ENCODE results near the gene FAM177A1. TPM values are rescaled to one million over a fixed set of nuclear protein-coding genes. Genes with fewer than 3 reads are reported as not detected.

FAM177A1 gene
- total and polyA plus RNA-seq, 2 donors (not counting 3 experiments of a cell fraction or from before 2014, with no cell fraction given) = 19.9 to 64.1 TPM

DNA sequence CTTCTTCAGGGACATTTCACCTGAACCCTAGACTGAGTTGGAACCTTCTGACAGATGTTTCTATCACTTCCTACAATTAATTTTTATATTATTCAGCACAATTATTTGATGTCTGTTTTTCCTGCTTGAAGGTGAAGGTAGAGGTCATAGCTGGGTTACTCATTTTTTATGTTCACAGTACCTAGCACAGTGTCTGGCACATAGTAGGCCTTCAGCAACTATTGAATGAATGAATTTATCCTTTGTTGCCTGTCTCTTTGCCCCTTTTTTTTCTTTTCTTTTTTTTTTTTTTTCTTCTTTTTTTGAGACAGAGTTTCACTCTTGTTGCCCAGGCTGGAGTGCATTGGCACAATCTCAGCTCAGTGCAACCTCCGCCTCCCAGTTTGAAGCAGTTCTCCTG lies 29.5 kb upstream of the FAM177A1 start:
- CTCF ChIA-PET = no interaction called here
- H3K4me2 ChIP-seq (ENCODE audit: insufficient read depth, low read length) = no peak overlapping the region
- no peaks in the 10 kb centered on the region for H4K20me1 ChIP-seq (replicated peaks; ENCODE audit: control insufficient read depth, extremely low read depth, insufficient read depth, low read length)
- no peak overlapping the region for H3K27ac ChIP-seq (ENCODE audit: insufficient read depth, low read depth, low read length)
- H3K9me3 ChIP-seq (replicated peaks; ENCODE audit: control insufficient read depth, insufficient read depth, low read length) = no peaks in the 10 kb centered on the region
- H3K36me3 ChIP-seq (ENCODE audit: control insufficient read depth in 2 of 2, extremely low read depth in 1 of 2, insufficient read depth in 2 of 2, low read length in 2 of 2) = peaks cover 3 to 11% of the 10 kb centered on the region in 2 experiments
- no peaks in the 10 kb centered on the region for H3K27me3 ChIP-seq (ENCODE audit: control insufficient read depth in 2 of 2, insufficient read depth in 2 of 2, low read length in 2 of 2)
- H3K9ac ChIP-seq (replicated peaks; ENCODE audit: extremely low read depth, insufficient read depth, low read length) = no peak overlapping the region
- H3K4me1 ChIP-seq (ENCODE audit: control insufficient read depth, extremely low read depth, insufficient read depth, low read length) = no peaks in the 10 kb centered on the region
- intact Hi-C loops (cut with micrococcal nuclease) = no loop called here
- POLR2A ChIA-PET = no interaction called here
- TF ChIP-seq POLR2A (IDR thresholded peaks at IDR 0.05; ENCODE audit: low read depth, low read length) (no peak), EZH2 (IDR thresholded peaks at IDR 0.05; ENCODE audit: borderline replicate concordance, low read depth, low read length, severe bottlenecking) (no peak), POLR2AphosphoS5 (IDR thresholded peaks at IDR 0.05; ENCODE audit: insufficient read depth, low read depth, low read length) (no peak), JUN (IDR thresholded peaks at IDR 0.05; ENCODE audit: borderline replicate concordance, insufficient read depth, insufficient read length, low read depth) (no peak)
- no TSS peak for BruUV-seq (replicated peaks)
- H3K4me3 ChIP-seq (replicated peaks in 1 of 3; ENCODE audit: insufficient read depth in 1 of 3, low read depth in 1 of 3, low read length in 3 of 3) = no peak overlapping the region
- no peaks in the 10 kb centered on the region for H3K9me1 ChIP-seq (replicated peaks; ENCODE audit: control insufficient read depth, extremely low read depth, insufficient read depth, low read length)
- no peak overlapping the region for H2AFZ ChIP-seq (ENCODE audit: low read depth, low read length)
- H3K79me2 ChIP-seq (ENCODE audit: control insufficient read depth, insufficient read depth, low read length) = no peaks in the 10 kb centered on the region
- dilution Hi-C loops (cut with MboI; ENCODE audit: extremely low pct_ligation_motif_present, low sequenced_read_pairs) = no loop called here
- FAIRE-seq (no peak), DNase-seq (ENCODE audit: low read depth, low spot score) (no peak)

DNA sequence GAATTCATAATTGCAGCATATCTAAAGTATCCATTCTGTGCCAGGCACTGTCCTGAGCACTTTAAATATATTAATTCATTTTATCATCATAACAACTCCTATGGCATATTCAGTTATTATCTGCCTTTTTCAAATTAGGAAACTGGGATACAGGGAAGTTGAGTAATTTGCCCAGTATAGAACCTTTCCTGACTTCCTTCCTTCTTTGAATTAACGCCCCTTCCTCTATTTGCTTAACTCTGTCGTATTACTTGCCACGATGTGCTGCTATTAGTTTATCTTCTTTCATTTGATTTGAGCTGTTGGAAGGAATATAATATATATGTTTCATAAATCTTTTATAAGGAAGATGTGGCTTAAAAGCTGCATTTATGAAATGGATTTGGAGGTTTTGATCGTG lies 25.4 kb upstream of the FAM177A1 start:
- dilution Hi-C loops (cut with MboI; ENCODE audit: extremely low pct_ligation_motif_present, low sequenced_read_pairs) = no loop called here

More for the DNA sequence above, 25.4 kb upstream of the FAM177A1 start:
- ChIA-PET CTCF (interaction anchor here (1.4 kb wide), 1 partner anchor 22 kb away, joined by 4 read pairs; no protein-coding TSS in a partner anchor), POLR2A (no interaction called here)
- no peaks in the 10 kb centered on the region for H3K79me2 ChIP-seq (ENCODE audit: control insufficient read depth, insufficient read depth, low read length)
- no peak overlapping the region for H2AFZ ChIP-seq (ENCODE audit: low read depth, low read length)
- DNase-seq (ENCODE audit: low read depth, low spot score) (no peak), FAIRE-seq (peak; percentile 61)
- no peaks in the 10 kb centered on the region for H3K9me3 ChIP-seq (replicated peaks; ENCODE audit: control insufficient read depth, insufficient read depth, low read length)
- no peaks in the 10 kb centered on the region for H3K27me3 ChIP-seq (ENCODE audit: control insufficient read depth in 2 of 2, insufficient read depth in 2 of 2, low read length in 2 of 2)
- H4K20me1 ChIP-seq (replicated peaks; ENCODE audit: control insufficient read depth, extremely low read depth, insufficient read depth, low read length) = no peaks in the 10 kb centered on the region
- no peak overlapping the region for H3K4me3 ChIP-seq (replicated peaks in 1 of 3; ENCODE audit: insufficient read depth in 1 of 3, low read depth in 1 of 3, low read length in 3 of 3)
- no peak overlapping the region for H3K9ac ChIP-seq (replicated peaks; ENCODE audit: extremely low read depth, insufficient read depth, low read length)
- no peak overlapping the region for H3K27ac ChIP-seq (ENCODE audit: insufficient read depth, low read depth, low read length)
- no peak for TF ChIP-seq JUN (IDR thresholded peaks at IDR 0.05; ENCODE audit: borderline replicate concordance, insufficient read depth, insufficient read length, low read depth)
- TF ChIP-seq, protein P1, sequence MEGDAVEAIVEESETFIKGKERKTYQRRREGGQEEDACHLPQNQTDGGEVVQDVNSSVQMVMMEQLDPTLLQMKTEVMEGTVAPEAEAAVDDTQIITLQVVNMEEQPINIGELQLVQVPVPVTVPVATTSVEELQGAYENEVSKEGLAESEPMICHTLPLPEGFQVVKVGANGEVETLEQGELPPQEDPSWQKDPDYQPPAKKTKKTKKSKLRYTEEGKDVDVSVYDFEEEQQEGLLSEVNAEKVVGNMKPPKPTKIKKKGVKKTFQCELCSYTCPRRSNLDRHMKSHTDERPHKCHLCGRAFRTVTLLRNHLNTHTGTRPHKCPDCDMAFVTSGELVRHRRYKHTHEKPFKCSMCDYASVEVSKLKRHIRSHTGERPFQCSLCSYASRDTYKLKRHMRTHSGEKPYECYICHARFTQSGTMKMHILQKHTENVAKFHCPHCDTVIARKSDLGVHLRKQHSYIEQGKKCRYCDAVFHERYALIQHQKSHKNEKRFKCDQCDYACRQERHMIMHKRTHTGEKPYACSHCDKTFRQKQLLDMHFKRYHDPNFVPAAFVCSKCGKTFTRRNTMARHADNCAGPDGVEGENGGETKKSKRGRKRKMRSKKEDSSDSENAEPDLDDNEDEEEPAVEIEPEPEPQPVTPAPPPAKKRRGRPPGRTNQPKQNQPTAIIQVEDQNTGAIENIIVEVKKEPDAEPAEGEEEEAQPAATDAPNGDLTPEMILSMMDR (IDR thresholded peaks at IDR 0.05; ENCODE audit: extremely low read depth in 1 of 2, insufficient read depth in 1 of 2, low read depth in 1 of 2, low read length in 2 of 2) = no peak
- no peak for TF ChIP-seq EZH2 (IDR thresholded peaks at IDR 0.05; ENCODE audit: borderline replicate concordance, low read depth, low read length, severe bottlenecking)
- no peak for TF ChIP-seq POLR2AphosphoS5 (IDR thresholded peaks at IDR 0.05; ENCODE audit: insufficient read depth, low read depth, low read length)
- TF ChIP-seq GATA2 (IDR thresholded peaks at IDR 0.05; ENCODE audit: insufficient read depth, insufficient read length, low read depth, low read length) = no peak
- TF ChIP-seq FOS (IDR thresholded peaks at IDR 0.05; ENCODE audit: borderline replicate concordance, insufficient read depth, low read length) = no peak
- TF ChIP-seq, protein P2, sequence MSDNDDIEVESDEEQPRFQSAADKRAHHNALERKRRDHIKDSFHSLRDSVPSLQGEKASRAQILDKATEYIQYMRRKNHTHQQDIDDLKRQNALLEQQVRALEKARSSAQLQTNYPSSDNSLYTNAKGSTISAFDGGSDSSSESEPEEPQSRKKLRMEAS (IDR thresholded peaks at IDR 0.05; ENCODE audit: insufficient read depth, insufficient read length) = no peak
- TF ChIP-seq MYC (IDR thresholded peaks at IDR 0.05; ENCODE audit: low read depth, low read length) = no peak
- TF ChIP-seq POLR2A (IDR thresholded peaks at IDR 0.05; ENCODE audit: low read depth, low read length) = no peak
- peaks cover 3 to 11% of the 10 kb centered on the region in 2 experiments for H3K36me3 ChIP-seq (ENCODE audit: control insufficient read depth in 2 of 2, extremely low read depth in 1 of 2, insufficient read depth in 2 of 2, low read length in 2 of 2)
- H3K4me1 ChIP-seq (ENCODE audit: control insufficient read depth, extremely low read depth, insufficient read depth, low read length) = no peaks in the 10 kb centered on the region
- intact Hi-C loops (cut with micrococcal nuclease) = no loop called here
- no TSS peak for BruUV-seq (replicated peaks)
- H3K9me1 ChIP-seq (replicated peaks; ENCODE audit: control insufficient read depth, extremely low read depth, insufficient read depth, low read length) = no peaks in the 10 kb centered on the region
- no peak overlapping the region for H3K4me2 ChIP-seq (ENCODE audit: insufficient read depth, low read length)

Data from endothelial cell of umbilical vein (primary cell).